Fibroblast of skin of right biceps (primary cell): Measurements from ENCODE around the gene UCN2.

Experiments used
- DNase-seq: peaks from one replicate; pipeline ENCODE4 v3.0.0-alpha.2; 2013

UCN2 gene

DNA sequence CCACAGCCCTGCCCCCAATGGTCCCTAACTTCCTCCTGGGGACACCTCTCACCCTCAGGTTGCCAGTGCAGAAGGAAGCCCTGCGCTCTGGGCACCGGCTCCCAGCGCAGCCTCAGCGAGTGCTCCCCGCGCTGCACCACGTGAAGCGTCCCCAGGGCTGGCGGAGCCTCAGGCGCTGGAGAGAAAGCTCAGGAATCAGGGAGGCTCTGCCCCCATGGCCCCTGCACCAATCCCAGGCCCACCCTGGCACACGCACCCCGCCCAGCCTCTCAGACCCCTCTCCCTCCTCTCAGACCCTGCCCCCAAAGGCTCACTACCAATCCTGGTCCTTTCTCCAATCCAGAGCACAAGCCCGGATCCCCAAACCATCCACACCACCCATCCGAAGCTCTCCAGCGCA lies 24.6 kb upstream of the UCN2 start:
- DNase-seq: no peak

DNA sequence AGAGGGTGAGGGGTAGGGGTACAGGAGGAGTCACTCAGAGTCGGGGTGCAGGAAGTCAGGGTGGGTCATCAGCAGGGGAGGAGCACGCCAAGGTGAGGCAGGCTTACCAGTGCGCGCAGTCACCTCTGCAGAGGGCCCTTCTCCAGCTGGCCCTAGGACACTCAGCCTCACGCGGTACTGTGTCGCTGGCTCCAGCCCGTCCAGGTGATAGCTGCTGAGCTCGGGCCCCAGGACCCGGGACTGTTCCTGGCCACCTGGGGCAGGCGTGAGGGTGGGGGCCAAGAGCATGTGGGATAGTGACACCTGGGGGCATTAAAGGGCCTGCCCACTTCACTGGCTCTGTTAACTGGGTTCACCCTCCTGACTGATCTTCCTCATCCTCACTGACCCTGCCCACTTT lies 24.1 kb upstream of the UCN2 start:
- no peak for DNase-seq

DNA sequence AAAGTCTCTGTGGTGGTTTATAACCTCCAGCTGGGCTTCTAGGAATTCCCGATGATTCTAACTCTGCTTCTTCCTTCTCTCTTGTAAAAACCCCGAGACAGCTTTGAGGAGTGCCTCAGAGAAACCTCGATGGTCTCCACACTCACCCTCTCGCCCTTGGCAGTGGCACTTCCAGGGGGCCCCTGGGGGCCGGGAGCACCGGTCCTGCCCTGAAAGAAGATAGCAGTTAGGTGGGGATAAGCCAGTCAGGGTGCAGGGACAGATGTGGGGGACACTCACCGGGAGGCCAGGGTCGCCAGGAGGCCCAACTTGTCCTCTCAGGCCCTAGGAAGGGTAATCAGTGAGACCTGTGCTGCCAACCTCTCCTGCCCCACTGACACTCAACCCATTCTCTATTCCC lies 21.8 kb upstream of the UCN2 start:
- DNase-seq: no peak

DNA sequence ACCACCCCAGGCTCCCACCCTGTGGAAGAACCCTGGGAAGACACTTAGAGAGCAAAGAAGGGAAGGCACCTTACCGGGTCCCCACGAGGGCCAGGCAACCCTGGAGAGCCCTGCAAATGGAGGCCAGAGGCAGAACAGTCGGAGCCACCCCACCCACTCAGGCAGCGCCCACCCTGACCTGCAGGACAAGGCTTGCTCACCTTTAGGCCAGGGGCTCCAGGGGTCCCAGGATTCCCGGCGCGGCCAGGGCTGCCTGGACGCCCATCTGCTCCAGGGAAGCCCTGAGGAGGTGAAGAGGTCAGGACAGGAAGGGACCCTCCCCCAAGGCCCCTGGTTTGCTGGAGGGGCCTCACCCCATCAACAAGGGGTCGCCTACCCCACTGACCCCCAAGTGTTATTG lies 21.3 kb upstream of the UCN2 start:
- no peak for DNase-seq

DNA sequence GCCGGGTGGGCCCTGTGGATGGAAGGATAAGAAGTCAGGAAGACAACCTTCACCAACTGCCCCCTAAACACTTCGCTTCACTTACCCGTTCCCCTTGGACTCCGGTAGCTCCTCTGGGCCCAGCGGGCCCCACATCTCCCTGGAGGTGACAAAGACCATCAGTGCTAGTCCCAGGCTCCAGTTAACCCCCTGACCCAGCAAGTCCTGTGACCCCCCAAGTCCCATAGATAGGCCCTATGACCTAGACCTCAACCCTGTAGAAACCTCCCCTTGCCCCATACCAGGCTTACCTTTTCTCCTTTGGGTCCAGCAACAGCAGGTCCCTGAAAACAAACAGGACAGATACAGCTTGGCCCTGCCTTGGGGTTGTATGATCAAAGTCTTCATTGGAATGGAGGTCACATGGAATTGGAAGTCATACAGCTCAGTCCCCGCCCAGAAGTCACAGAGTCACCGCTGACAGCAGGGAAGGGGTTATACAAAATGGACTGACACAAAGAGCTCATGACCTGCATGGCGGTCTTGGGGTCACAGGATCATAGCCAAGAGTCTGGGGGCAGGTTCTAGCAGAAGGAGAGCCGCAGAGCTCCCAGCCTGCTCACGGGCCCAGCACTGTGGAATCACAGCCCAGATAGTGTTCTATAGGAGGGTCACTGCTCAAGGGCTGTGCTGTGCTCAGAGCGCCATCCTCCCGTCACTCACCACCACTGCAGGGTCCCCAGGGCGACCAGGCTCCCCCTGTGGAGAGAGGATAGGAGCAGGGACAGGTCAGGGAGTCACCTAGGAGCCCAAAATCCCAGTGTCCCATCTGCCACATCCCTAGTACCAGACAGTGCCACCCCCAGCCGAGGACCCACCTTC lies 18.3 kb upstream of the UCN2 start:
- DNase-seq: no peak

DNA sequence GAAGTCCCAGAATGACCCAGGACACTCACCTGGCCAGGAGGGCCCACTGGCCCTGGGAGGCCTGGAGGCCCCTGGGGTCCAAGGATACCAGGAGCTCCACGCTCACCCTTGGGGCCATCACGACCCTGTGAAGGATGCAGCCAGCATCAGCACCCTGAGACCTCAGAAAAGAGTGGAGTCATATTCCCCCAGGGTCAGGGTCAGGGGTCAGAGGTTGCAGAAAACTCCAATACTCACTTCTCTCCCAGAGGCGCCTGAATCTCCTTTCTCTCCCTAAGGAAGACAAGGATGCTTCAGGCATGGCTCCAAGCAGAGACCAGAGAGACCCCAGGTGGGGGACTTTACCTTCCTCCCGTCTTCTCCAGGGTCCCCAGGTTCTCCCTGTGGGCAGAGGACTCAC lies 13.1 kb upstream of the UCN2 start:
- no peak for DNase-seq

DNA sequence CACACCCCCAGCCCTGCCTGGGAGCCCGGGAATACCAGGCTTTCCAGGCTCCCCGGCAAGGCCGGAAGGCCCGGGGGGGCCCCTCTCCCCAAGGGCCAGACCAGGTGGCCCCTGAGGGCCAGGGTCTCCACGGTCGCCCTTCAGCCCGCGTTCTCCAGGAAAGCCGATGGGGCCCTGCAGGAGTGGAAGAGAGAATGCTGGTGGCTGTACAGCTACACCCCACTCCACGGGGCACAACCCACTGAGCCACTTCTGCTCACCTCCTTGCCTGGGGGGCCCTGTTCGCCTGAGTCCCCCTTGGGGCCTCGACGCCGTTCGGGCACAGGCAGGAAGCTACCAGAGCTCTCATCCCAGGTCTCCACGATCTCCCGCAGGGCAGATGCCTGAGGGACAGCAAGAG lies 11.8 kb upstream of the UCN2 start:
- no peak for DNase-seq

DNA sequence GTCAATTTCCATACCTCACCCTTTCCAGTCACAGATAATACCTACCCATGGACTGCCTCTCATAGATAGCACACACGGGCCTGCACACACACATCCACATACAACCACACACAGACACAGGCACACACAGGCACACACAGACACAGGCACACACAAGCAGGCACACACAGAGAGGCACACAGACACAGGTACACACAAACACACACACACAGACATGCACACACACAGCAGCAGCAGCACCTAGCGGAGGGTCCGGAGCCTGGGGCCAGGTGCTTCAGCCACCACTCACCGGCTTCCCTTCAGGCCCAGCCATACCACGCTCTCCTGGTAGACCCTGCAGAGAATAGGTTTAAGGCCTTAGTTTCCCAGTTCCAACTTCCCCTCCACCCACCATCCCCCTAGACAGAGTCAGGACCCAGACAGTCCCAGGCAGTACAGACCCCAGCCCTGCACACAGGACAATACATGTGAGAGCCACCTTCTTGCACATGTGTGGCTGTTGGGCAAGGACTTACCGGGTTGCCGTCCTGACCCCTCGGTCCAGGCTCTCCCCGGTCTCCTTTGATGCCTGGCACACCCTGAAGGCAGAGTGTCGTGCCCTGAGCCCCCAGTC lies 10.5 kb upstream of the UCN2 start:
- DNase-seq: no peak

DNA sequence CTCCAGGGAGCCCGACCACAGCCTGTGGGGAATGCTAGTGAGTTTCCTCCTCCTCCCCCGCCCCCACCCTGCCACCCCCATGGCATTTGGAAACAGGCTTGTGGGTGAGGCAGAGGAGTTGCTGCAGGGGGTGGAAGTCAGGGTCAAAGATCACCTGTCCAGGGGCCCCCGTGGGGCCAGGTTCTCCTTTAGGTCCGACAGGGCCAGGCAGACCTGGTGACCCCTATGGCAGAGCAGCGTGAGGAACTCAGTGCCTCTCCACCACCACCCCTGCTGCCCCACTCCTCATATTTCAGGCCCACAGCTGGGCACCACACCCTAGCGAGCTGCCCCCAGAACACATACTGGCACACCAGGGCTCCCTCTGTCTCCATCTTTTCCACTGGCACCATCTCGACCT lies 8.9 kb upstream of the UCN2 start:
- DNase-seq: no peak

DNA sequence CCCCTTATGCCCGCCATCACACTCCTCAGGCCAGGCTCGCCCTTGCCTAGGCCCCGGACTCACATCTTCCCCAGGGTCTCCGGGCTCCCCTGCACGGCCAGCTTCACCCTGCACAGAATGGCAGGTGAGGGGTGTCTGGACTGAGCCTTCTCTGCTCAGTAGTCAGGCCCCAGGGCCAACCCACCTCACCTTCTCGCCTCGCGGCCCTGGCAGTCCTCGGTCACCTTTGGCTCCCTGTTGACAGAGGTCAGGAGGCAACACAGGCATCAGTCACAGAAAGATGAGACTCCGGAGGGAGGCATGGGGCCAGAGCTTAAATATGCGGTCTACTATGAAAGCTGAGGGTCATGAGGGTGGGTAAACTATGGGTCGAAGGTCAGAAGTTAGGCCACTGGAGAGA lies 8.4 kb upstream of the UCN2 start:
- DNase-seq: no peak

DNA sequence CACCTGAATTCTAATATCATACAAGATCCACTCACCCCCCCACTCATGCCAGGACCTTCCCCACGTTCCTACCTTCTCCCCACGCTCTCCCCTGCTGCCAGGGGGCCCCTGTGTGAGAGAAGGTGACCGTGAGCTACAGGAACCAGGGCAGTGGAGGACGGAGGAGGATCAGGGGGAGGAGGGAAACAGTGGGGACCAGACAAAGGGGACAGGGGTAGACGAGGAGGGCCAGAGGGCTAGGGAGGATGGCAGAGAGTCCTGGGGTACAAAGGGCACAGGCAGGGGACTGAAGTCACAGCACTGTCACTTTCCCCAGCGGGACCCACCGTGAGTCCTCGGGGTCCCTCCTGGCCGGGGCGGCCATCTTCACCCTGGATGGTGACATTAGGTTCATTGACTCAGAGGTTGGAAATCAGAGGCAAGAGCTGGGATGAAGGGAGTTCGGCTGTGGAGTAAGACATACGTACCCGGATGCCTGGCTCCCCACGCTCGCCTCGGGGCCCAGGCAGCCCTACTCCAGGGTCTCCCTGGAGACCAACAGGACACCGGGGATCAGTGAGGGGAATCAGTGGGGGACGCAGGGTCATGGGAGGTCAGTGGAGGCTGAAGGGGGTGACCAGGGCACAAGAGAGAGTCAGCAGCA lies 6.3 kb upstream of the UCN2 start:
- DNase-seq: no peak

DNA sequence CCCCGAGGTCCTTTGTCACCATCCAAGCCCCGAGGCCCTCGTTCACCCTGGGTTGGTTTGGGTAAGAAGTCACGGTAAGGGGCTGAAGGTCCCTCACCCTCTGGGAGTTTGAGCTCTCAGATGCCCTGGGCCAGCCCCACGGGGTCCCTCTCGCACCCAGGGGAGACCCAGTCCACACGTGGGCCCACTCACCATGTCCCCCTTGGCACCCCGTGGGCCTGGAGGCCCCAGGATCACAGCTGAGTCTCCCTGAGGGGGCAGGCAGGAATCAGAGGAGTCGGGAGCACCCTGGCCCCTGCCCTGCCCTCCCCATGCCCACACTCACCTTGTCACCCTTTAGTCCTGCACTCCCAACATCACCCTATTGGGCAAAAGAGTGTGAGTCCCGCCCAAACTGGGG lies 5.8 kb upstream of the UCN2 start:
- no peak for DNase-seq

DNA sequence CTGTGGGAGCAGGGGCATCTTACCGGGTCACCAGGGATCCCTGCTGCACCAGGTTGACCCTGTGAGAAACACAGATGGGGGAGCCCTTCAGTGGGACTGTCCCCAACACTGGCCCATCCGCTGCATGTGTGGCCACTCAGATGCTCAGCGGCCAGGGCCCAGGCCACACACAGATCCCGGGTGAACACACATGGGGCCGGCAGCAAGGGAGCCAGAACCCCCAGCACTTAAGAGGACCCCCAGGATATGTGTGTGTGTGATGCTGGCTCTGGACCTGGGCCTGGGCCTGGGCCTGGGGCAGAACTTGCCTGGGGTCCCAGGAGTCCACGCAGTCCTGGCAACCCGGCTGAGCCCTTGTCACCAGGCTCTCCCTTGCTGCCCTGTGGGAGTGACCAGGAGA lies 4.9 kb upstream of the UCN2 start:
- no peak for DNase-seq

DNA sequence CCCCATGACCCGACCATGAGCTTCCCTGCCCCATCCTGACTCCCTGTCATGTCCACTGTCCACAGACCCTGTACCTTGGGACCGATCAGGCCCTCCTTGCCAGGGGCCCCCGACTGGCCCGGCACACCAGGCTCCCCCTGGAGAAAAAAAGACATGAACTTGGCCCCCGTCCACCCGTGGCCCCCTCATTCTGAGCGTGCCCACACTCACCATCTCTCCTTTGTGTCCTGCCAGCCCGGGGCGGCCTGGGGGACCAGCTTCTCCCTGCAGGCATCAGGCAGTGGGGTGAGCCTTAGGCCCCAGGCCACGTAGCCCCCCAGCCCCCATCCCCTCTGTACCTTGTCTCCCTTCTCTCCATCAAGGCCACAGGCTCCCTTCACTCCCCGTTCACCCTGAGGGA lies 3.9 kb upstream of the UCN2 start:
- no peak for DNase-seq

DNA sequence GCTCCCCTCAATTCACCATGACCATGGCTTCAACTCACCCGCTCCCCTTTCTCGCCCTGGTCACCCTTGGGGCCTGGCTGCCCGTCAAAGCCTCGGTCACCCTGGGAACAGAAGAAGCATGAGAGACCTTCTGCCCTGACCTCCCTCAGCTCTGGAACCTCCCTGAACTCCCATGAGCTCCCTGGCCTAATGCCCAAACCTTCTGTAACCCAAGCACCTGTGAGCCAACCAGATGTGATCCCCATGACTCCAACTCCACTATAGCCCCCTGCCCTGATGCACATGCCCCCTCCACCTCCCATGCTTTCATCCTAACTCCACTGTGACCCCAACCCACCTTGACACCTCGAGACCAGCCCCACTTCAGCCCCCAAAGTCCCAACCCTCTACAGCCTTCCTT lies 3.5 kb upstream of the UCN2 start:
- DNase-seq: no peak

DNA sequence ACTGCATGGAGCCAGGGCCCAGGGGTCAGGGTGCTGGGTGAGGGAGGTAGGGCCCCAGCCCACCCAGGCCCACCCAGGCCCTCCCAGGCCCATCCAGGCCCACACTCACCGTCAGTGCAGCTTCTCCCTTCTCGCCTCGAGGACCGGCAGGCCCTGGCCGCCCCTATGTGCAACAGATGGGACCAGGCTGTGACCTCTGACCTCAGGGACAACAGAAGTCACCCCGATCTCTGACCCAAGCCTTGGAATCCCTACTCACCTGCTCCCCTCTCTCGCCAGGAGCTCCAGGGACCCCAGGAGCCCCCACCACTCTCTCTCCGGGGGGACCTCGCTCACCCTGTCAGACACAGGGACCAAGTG lies 2.8 kb upstream of the UCN2 start:
- no peak for DNase-seq

DNA sequence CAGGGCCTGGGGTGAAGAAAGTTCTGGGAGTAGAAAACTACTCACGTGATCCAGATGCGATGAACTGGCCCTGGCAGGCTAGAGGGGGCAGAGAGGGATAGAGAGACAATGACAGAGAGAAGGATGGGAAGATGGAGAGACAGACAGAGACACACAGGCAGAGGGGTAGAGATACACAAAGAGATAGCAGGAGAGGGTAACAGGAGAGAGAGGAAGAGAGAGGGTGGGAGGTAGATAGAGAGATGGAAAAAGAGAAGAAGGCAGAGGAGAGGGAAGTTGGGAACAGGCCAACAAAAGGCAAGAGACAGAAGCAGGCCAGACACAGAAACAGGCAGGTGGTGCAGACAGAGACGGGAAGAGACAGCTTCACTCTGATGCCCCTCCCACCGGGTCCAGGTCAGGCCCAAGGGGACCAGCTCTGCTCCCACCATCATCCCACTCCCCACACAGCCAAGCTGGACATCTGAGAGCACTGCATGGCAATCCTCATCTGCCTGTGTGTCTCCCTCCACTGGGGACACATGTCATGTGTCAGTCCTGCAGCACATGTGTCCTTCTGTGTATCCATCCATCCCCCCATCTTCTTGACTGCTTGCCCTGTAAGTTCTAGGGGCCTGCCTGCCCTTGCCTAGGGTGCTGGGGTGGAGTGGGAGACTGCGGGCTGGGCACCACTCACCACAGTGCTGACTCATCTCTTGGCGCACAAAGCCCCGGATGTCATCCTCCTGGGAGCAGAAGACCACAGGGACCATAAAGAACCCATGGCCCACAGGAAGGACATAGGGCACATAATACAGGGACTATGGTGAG lies 2.2 kb upstream of the UCN2 start:
- peak; percentile 63 for DNase-seq

DNA sequence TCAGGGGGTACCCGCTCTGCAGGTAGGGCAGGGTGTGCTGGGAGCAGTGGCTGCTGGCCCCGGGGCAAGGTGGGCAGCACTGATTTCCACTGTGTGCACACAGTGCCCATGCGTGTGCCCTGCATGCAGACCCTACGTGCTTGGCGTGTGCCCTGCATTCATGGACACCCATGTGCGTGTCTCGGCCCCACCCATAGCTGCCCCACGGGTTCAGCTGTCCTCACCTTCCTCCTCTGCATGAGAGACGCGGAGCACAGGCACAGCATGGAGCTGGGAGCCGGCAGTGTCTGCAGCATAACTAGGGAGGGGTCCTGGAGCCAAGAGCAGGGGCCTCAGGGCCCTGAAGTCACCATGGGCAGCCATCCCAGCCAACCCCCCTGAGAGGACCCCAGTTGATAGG lies 1.6 kb upstream of the UCN2 start:
- no peak for DNase-seq

DNA sequence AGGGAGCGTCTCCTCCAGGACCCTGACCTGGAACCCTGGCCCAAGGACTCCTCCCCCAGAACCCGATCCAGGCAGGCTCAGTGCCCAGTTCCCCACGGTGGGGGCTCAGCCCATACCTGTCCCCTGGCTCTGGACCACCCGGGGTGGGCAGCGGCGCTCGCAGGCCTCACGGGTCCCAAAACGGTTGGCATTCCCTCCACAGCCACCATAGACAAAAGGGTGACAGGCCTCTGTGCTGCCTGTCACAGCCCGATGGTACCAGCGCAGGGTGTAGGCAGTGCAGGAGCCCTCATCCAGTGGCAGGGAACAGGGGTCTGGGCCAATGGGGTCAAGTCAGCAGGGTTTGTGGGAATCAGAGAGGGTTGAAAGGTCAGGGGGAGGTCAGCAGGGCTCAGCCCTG lies 1.1 kb upstream of the UCN2 start:
- no peak for DNase-seq

DNA sequence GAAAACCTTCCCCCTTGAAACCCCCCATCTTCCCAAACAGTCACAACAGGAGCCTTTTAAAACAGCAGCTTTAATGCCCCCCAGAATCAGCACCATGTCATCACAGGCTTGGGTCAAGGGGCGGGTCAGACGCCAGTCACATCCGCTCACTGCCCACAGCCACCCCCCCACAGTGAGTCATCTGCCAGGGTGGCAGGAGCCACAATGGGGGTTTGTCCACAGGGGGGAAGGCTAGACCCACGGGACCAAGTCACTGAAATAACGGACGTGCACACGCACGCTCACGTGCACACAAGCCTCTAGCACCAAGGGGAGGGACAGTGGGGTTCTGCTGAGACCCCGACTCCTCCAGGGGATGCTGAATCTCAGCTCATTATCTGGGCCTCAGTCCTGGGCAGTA lies 441 bp upstream of the UCN2 start:
- DNase-seq: peak; percentile 62

DNA sequence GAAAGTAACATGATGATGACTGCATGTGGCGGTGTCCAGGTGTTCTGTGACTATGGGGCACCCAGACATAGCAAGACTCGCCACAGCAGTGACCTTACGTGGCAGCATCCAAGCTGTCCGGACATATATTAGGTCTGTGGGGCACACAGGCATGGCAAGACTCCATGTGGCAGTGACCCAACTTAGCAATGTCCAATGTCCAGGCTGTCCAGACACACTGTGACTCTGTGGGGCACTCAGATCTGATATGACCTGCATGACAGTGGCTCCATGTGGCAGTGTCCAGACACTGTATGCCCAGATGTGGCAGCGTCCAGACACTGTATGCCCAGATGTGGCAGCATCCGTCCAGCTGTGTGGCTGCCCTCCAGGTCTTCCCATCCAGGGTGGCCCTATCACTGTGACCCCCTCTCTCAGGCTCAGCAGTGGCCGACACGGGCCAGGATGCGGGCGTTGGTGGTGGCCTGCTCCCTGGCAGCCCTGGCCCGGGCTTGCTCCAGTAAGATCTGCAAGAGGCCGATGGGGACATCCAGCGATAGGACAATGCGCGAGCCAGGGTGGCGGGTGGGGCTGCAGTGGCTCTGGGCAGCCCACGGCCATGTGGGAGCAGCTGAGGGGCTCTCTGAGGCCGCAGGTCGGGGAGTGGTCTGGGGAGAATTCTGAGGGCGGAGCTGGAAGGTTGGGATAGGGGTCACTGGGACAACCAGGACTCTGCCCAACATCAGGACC lies 1.1 kb downstream of the UCN2 start:
- DNase-seq: no peak

DNA sequence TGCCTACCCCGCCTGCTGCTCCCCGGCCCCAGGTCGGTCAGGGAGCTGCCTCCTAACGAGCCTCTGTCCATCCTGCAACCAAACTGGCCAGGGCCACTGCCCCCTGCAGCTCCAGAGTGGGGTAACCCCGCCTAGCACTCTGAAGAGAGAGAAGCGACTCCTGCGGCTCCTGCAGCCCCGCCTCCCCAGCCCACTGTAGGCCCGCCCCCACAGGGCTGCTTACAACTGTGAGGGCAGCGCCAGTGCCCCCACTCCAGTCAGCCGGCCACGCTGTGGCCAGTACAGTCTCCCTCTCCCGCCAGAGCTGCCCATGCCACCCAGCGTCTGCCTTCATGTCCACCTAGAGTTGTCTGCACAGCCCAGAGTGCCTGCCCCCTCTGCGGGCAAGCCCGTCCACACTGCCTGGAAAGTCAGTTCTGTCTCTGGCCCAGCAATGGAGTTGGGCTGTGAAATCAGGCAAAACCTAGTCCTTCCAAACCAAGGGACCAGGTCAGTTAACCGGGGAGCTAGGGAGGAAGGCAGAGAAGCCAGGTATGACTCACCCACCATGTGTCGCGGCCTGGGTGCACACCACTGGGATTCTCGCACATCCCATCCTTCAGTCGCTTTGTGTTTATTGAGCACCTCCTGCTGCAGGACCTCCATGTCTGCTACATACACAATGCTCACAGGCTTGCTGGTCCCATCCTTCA lies 2.4 kb downstream of the UCN2 start:
- peak; percentile 54 for DNase-seq
